Ishikawa (cell line): Measurements from ENCODE around the gene PER3.

Experiments
- CEBPB ChIP-seq: IDR thresholded peaks from 2 replicates; pipeline ENCODE4 v1.6.1; 2012
- CREB1 ChIP-seq: IDR thresholded peaks from 2 replicates; pipeline ENCODE4 v1.6.1; 2012; ENCODE audit warnings: low read depth
- EGR1 ChIP-seq: IDR thresholded peaks from 2 replicates; pipeline ENCODE4 v1.6.1; 2012
- EP300 ChIP-seq: IDR thresholded peaks from 2 replicates; pipeline ENCODE4 v1.6.1; 2012; ENCODE audit warnings: borderline replicate concordance
- FOXM1 ChIP-seq: IDR thresholded peaks from 2 replicates; pipeline ENCODE4 v1.6.1; 2012; ENCODE audit warnings: low read depth, borderline replicate concordance
- NFIC ChIP-seq: IDR thresholded peaks from 2 replicates; pipeline ENCODE4 v1.6.1; 2012
- RAD21 ChIP-seq: IDR thresholded peaks from 2 replicates; pipeline ENCODE4 v1.6.1; 2012; ENCODE audit warnings: low read depth
- REST ChIP-seq: IDR thresholded peaks from 2 replicates; pipeline ENCODE4 v1.6.1; 2012; ENCODE audit warnings: low read depth, mild to moderate bottlenecking
- TAF1 ChIP-seq: IDR thresholded peaks from 2 replicates; pipeline ENCODE4 v1.6.1; 2012; ENCODE audit warnings: low read depth, mild to moderate bottlenecking
- TCF12 ChIP-seq: IDR thresholded peaks from 2 replicates; pipeline ENCODE4 v1.6.1; 2012; ENCODE audit warnings: low read depth
- TEAD4 ChIP-seq: IDR thresholded peaks from 2 replicates; pipeline ENCODE4 v1.6.1; 2012
- USF1 ChIP-seq: IDR thresholded peaks from 2 replicates; pipeline ENCODE4 v1.6.1; 2012
- YY1 ChIP-seq: IDR thresholded peaks from 2 replicates; pipeline ENCODE4 v1.6.1; 2012; ENCODE audit warnings: low read depth
- ZBTB7A ChIP-seq: IDR thresholded peaks from 2 replicates; pipeline ENCODE4 v1.6.1; 2012; ENCODE audit warnings: low read depth
- TF ChIP-seq, protein P1 (sequence below): IDR thresholded peaks from 2 replicates; pipeline ENCODE4 v1.6.1; 2012

PER3 gene

DNA sequence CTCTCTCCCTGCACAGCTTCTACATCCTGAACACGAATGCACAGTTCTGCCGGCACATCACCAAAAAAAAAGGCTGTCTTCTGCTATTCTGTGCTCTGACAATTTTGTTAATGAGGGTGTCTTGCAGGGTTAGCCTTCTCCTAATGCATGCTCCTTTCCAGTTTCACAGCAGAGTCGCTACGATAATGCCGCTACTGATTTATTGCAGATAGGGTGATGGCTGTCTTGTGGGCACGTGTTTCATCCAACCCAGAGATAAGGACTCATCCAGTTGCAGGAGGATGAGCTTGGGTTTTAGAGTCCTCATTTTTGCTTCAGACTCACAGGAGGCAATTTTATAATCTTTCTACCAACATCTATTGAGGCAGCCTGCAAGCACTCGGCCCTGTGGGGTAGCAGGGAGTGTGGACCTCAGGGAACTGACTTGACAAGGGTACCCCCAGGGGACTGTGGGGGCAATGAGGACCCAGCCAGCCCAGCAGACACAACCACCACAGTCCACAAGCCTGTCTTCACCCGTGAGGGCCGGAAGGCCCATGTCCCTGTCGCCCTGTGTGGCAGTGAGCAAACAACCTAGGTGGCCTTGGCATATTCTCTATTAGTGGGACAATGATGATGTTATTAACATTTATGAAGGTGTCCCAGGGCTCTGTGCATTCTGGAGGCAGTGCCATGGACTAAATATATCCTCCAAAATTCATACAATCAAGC lies 84.1 kb downstream of the PER3 start:
- TF ChIP-seq CREB1 (no peak), EP300 (no peak), FOXM1 (no peak), YY1 (no peak), TEAD4 (no peak), TAF1 (no peak), CEBPB (no peak), REST (no peak), ZBTB7A (no peak), EGR1 (no peak)
- TF ChIP-seq, protein P1, sequence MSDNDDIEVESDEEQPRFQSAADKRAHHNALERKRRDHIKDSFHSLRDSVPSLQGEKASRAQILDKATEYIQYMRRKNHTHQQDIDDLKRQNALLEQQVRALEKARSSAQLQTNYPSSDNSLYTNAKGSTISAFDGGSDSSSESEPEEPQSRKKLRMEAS: no peak

DNA sequence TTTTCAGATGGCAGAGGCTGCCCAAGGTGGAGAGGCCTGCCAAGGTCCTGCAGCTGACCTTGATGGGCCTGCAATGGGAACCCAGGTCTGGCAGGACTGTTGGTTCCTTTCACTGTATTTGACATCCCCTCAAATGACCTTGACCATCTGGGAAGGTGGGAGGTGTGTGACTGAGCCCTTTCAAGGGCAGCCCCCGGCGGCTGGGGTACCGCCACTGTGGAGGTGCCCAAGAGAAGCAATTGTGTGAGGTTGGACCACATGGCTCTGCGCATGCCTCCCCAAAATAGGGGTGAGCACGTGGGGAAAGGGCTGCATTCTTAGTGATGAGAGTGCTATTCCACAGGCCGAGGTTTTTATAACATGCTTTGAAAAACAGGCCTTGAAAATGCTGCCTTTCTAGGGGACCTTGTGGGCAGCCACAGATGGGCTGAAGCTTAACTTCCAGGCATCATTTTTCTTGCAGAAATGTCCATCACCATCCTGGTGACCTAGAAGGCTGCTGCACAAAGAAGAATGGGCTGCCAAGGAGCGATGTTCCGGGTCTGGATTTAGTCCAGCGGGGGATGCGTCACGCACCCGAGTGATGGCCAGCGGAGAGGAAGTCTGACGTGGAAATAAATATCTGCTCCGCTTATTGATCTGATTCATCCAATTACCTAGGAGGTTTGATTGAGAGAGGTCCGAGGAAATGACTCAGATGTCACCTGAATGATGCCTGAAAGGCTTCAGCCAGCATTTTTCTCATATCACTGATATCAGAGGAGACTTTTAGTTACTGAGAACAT lies 85.2 kb downstream of the PER3 start:
- TF ChIP-seq RAD21 (no peak), ZBTB7A (no peak), TEAD4 (no peak), TCF12 (no peak), CREB1 (no peak), YY1 (no peak), TAF1 (no peak), USF1 (no peak), REST (no peak), FOXM1 (no peak), CEBPB (no peak), EGR1 (no peak), NFIC (no peak), EP300 (no peak)
- TF ChIP-seq, protein P1: no peak

DNA sequence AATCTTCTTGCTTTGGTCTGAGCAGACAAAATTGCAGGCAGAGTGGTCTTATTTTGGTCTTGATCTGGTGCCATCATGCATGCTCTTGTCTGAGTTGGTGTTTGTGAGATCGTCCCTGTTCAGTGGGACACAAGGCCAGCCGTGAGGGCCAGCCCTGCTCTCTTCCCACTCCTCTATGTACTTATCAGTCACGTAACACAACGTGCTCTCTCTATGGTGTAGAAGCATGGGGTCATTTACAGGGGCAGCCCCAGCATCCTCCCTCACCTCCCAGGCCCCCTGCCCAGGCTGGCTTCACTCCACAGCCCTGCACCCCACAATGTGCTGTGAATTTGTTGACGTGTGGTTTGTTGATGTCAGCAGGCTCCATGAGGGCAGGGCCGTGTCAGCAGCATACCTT lies 87.0 kb downstream of the PER3 start:
- no peak for TF ChIP-seq USF1
- no peak for TF ChIP-seq NFIC
- TF ChIP-seq TCF12: no peak
- no peak for TF ChIP-seq CREB1
- TF ChIP-seq TAF1: no peak
- TF ChIP-seq TEAD4: no peak
- TF ChIP-seq, protein P1: no peak
- TF ChIP-seq FOXM1: no peak

GRCh38 chr1:7873801-7874795 lies 90.0 kb downstream of the PER3 start:
- TF ChIP-seq REST: no peak
- no peak for TF ChIP-seq TCF12
- no peak for TF ChIP-seq CREB1
- TF ChIP-seq ZBTB7A: no peak
- TF ChIP-seq, protein P1: no peak
- TF ChIP-seq EGR1: no peak
- no peak for TF ChIP-seq TAF1
- no peak for TF ChIP-seq USF1
- no peak for TF ChIP-seq RAD21
- TF ChIP-seq TEAD4: no peak
- TF ChIP-seq FOXM1: no peak
- no peak for TF ChIP-seq CEBPB
- no peak for TF ChIP-seq NFIC
- TF ChIP-seq YY1: no peak
